Measurements from ENCODE around the gene CASKIN1.

The CASKIN1 gene

GRCh38 chr16:2190659-2191445 lies 5.6 kb downstream of the CASKIN1 start:
- DNase-seq (ENCODE audit: low read depth, low spot score): no peak

DNA sequence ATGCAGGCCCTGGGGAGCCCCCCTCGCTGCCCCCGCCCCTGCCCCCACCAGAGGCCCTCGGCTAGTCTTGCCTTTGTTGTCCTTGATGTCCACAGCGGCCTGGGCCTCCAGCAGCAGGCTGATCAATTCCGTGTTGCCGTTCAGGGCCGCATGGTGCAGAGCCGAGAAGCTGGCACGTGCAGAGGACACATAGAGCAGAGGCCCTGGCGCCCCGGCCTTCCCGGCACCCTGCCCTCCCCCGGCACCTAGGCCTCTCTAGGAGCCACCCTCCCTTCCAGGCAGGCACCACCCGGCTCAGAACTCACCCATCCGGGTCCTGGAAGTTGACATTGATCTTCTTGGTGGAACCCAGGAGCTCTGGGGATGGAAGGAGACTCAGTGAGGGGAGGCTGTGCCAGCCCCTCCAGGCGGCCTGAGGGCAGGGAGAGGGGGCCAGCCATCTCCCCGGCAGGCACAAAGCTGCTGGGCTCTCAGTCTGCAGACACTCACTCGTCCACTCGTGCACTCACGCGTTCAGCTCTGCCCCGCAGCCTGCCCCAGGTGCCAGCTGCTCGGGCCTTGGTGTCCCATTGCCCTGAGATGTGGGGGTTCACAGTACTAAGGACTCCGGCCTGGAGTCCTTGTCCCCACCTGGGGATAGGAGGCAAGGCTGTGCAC lies 6.3 kb downstream of the CASKIN1 start:
- DNase-seq (ENCODE audit: low read depth, low spot score): no peak

DNA sequence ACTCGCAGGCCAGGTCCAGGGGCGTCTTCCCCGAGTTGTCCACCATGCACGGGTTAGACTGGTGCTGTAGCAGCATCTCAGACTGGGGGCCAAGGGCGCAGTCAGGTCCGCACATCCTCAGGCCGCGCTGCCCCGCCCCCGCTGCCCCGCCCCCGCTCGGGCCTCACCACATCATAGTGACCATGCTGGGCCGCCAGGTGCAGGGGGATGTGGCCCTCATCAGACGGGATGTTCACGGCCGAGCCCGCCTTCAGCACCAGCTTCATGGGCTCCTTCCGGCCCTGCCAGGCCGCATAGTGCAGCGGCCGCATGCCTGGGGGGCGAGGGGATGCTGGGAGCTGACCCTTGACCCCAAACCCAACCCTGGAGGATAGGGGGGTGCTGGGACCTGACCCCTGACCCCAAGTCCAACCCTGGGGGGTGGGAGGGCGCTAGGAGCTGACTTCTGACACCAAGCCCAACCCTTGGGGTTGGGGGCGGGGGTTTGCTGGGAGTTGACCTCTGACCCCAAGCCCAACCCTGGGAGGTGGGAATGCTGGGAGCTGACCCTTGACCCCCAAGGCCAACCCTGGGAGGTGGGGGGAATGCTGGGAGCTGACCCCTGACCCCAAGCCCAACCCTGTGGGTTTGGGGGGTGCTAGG lies 7.0 kb downstream of the CASKIN1 start:
- DNase-seq (ENCODE audit: low read depth, low spot score): no peak

DNA sequence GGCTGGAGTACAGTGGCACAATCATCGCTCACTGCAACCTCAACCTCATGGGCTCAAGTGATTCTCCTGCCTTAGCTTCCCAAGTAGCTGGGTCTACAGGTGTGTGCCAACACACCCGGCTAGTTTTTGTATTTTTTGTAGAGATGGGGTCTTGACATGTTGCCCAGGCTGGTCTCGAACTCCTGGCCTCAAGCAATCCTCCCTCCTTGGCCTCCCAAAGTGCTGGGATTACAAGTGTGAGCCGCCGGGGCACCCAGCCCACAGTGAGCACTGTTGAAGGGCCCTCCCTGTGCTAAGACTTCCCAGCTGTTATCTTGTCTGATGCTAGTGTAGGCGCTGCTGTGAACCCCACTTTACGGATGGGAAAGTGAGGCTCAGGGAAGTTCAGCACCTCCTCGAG lies 8.0 kb downstream of the CASKIN1 start:
- DNase-seq (ENCODE audit: low read depth, low spot score): no peak

- no peak for DNase-seq (ENCODE audit: low read depth, low spot score)
Measured at GRCh38 chr16:2187212-2187611, 9.2 kb downstream of the CASKIN1 start.

- DNase-seq (ENCODE audit: low read depth, low spot score): no peak
Measured at GRCh38 chr16:2186505-2186904, 9.9 kb downstream of the CASKIN1 start.

- no peak for DNase-seq (ENCODE audit: low read depth, low spot score)
Measured at GRCh38 chr16:2186064-2186463, 10.3 kb downstream of the CASKIN1 start.

DNA sequence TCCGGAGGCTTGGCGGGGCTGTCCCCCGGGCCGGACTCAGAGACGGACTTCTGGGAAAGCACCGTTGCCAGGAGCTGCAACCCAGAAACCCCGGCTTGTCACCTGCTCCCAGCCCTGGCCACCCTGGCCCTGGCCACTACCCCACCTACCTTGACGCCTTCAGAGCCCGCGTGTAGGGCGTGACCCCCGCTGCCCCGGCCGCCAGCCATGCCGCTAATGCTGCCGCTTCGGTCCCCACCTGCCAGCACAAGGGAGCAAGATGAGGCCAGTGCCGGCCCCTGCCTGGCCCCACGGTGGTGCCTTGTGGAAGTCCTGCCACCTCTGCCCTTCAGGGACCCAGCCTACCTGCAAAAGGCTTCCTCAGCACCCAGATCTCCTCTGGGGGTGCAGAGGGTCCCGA lies 11.4 kb downstream of the CASKIN1 start:
- DNase-seq (ENCODE audit: low read depth, low spot score): no peak

- DNase-seq (ENCODE audit: low read depth, low spot score): no peak
Measured at GRCh38 chr16:2184346-2184745, 12.1 kb downstream of the CASKIN1 start.

- DNase-seq (ENCODE audit: low read depth, low spot score): no peak
Measured at GRCh38 chr16:2183671-2184070, 12.7 kb downstream of the CASKIN1 start.

- DNase-seq (ENCODE audit: low read depth, low spot score): no peak
Measured at GRCh38 chr16:2181952-2182351, 14.5 kb downstream of the CASKIN1 start.

- no peak for DNase-seq (ENCODE audit: low read depth, low spot score)
Measured at GRCh38 chr16:2180962-2181923, 15.2 kb downstream of the CASKIN1 start.

DNA sequence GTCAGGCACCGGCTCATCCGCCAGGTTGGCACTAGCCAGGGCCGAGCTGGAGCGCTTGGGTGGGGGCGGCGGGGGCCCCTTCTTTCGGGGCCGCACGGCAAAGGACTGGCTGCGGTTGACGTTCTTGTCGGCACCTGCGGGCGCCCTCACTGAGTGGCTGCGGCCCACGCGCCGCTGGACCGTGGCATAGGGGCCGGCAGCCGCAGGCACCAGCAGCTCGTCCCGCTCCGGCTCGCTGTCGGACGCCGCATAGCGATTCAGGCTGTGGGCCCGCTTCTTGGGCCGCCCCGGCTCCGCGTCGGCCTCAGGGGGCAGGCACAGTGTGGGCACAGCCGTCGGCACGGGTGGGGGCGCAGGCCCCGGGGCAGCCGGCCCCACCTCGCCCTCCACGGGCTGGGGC lies 15.9 kb downstream of the CASKIN1 start:
- no peak for DNase-seq (ENCODE audit: low read depth, low spot score)

DNA sequence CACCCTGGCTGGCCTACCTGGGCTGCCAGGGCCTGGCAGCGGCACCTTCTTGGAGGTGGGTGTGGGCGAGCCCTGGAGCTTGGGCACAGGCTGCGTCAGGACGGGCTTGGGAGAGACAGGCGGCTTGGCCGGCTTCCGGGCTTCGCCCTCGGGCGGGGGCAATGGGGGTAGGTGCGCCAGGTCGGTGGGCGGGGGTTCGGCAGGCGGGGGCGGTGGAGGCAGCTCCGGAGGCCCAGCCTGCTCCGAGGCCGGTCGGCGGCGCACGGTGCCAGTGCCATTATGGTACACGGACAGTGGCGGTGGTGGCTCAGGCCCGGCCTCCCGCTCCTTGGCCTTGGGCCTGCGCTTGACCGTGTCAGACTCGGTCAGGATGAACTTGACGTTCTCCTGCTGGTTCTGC lies 16.8 kb downstream of the CASKIN1 start:
- DNase-seq (ENCODE audit: low read depth, low spot score): no peak

DNA sequence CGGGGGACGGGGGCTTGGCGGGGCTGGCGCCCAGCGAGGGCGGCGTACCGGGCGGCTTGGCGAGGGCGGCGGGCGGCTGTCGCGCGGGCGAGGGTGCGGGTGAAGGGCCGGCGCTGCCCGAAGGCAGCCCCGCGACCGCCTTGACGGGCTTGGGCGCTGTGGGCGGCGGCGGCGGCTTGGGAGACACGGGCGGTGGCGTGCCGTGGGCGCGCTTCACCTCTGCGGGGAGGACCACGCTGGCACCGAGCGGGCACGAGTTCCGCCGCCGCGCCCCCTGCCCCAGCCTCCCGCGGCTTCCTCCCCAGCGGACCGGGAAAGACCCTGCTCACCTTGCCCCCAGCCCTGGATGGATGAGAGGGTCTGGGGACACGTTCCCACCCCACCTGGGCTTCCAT lies 17.3 kb downstream of the CASKIN1 start:
- no peak for DNase-seq (ENCODE audit: low read depth, low spot score)

- no peak for DNase-seq (ENCODE audit: low read depth, low spot score)
Measured at GRCh38 chr16:2178321-2179106, 17.9 kb downstream of the CASKIN1 start.

- DNase-seq (ENCODE audit: low read depth, low spot score): no peak
Measured at GRCh38 chr16:2177561-2177960, 18.8 kb downstream of the CASKIN1 start.

DNA sequence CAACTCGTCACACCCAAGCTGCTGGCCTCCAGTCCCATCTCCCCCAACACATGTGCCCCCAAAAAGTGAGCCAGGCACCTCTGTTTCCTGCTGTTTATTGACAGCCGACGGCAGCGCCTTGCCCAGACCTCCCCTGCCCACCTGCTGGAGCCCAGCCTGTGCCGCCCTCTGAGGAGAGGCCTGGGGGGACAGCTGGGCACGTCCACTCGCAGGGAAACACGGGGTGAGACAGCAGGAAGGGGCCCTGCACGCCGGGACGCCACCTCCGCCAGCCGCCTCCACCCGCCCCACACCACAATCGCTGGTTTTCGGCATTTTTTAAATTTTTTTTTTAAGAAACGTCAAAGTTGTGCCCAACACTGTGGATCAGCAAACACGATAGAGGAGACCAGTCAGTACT lies 19.3 kb downstream of the CASKIN1 start:
- no peak for DNase-seq (ENCODE audit: low read depth, low spot score)

GRCh38 chr16:2176047-2176446 lies 20.4 kb downstream of the CASKIN1 start:
- DNase-seq (ENCODE audit: low read depth, low spot score): no peak

- no peak for DNase-seq (ENCODE audit: low read depth, low spot score)
Measured at GRCh38 chr16:2175454-2175853, 21.0 kb downstream of the CASKIN1 start.
